Neural cell (in vitro differentiated cells): ENCODE data around the gene SLC27A1. TPM values are rescaled to one million over a fixed set of nuclear protein-coding genes. Genes with fewer than 3 reads are reported as not detected.

Experiments used
- H2AFZ ChIP-seq: fragments of 200-600, 300-800 bp; sonication (generic), shearing (Covaris generic); 2 replicates; pipeline ENCODE4 v1.6.0; 2014; ENCODE audit warnings: low read depth, mild to moderate bottlenecking, antibody characterized with exemption, low read length, moderate library complexity
- H3F3A ChIP-seq: fragments of 200-600 bp; shearing (Covaris generic); 2 replicates; pipeline ENCODE4 v1.6.1; 2016; ENCODE audit warnings: mild to moderate bottlenecking, moderate library complexity, mixed read lengths, antibody characterized with exemption, low read length; ENCODE audit not compliant: insufficient read depth, poor library complexity, severe bottlenecking
- H3K27ac ChIP-seq: fragments of 200-600, 300-800 bp; sonication (generic), shearing (Covaris generic); 2 replicates; pipeline ENCODE4 v1.5.1; 2014; ENCODE audit warnings: mild to moderate bottlenecking, low read length, moderate library complexity
- H3K27me3 ChIP-seq: fragments of 300-800, 200-600 bp; sonication (generic), shearing (Covaris generic); 2 replicates; pipeline ENCODE4 v1.6.0; 2014; ENCODE audit warnings: mild to moderate bottlenecking, low read depth, low read length, moderate library complexity; ENCODE audit not compliant: insufficient read depth
- H3K36me3 ChIP-seq: fragments of 300-800, 200-600 bp; sonication (generic), shearing (Covaris generic); 2 replicates; pipeline ENCODE4 v1.5.1; 2014; ENCODE audit warnings: mild to moderate bottlenecking, antibody characterized with exemption, low read length, moderate library complexity; ENCODE audit not compliant: insufficient read depth
- H3K4me2 ChIP-seq: fragments of 300-800, 200-600 bp; sonication (generic), shearing (Covaris generic); 2 replicates; pipeline ENCODE4 v1.6.0; 2014; ENCODE audit warnings: mild to moderate bottlenecking, low read length
- H3K4me3 ChIP-seq: fragments of 300-800, 200-600 bp; sonication (generic), shearing (Covaris generic); 2 replicates; pipeline ENCODE4 v1.5.1; 2014; ENCODE audit warnings: mild to moderate bottlenecking, low read length, moderate library complexity
- H3K79me2 ChIP-seq: fragments of 200-600 bp; shearing (Covaris generic); replicated peaks from 2 replicates; pipeline ENCODE4 v1.6.0; 2014; ENCODE audit warnings: mild to moderate bottlenecking, low read length, moderate library complexity; ENCODE audit not compliant: insufficient read depth
- H3K9ac ChIP-seq: fragments of 300-800, 200-600 bp; sonication (generic), shearing (Covaris generic); 2 replicates; pipeline ENCODE4 v1.6.1; 2016; ENCODE audit warnings: mild to moderate bottlenecking, low read length, mixed read lengths
- H3K9me2 ChIP-seq: fragments of 200-600 bp; shearing (Covaris generic); 2 replicates; pipeline ENCODE4 v1.6.1; 2016; ENCODE audit warnings: mild to moderate bottlenecking, low read length, mixed read lengths; ENCODE audit not compliant: insufficient read depth
- H3K9me3 ChIP-seq: fragments of 200-600, 300-800 bp; sonication (generic), shearing (Covaris generic); 2 replicates; pipeline ENCODE4 v1.6.1; 2016; ENCODE audit warnings: mild to moderate bottlenecking, mixed run types, low read length, moderate library complexity, mixed read lengths
- H4K20me1 ChIP-seq: fragments of 200-600 bp; shearing (Covaris generic); 2 replicates; pipeline ENCODE4 v1.6.1; 2016; ENCODE audit warnings: mild to moderate bottlenecking, mixed run types; ENCODE audit not compliant: insufficient read depth
- EP300 ChIP-seq: fragments of 450-650 bp; conservative IDR thresholded peaks from 2 replicates; pipeline ENCODE4 v1.6.1; 2014; ENCODE audit warnings: antibody characterized with exemption, mild to moderate bottlenecking, moderate library complexity; ENCODE audit not compliant: poor library complexity, severe bottlenecking
- EZH2 ChIP-seq: fragments of 200-600, 300-800 bp; shearing (Covaris generic), sonication (generic); IDR thresholded peaks from 2 replicates; pipeline ENCODE4 v1.6.1; 2014; ENCODE audit warnings: antibody characterized with exemption, low read length, borderline replicate concordance, mild to moderate bottlenecking; ENCODE audit not compliant: insufficient read depth, poor library complexity, severe bottlenecking
- MXI1 ChIP-seq: fragments of 450-650 bp; conservative IDR thresholded peaks from 2 replicates; pipeline ENCODE4 v1.6.1; 2014; ENCODE audit warnings: antibody characterized with exemption, mild to moderate bottlenecking; ENCODE audit not compliant: poor library complexity, severe bottlenecking
- POLR2AphosphoS5 ChIP-seq: IDR thresholded peaks from 2 replicates; pipeline ENCODE4 v1.6.1; 2012
- RAD21 ChIP-seq: fragments of 450-650 bp; conservative IDR thresholded peaks from 2 replicates; pipeline ENCODE4 v1.6.1; 2014; ENCODE audit warnings: antibody characterized with exemption, mild to moderate bottlenecking, moderate library complexity
- SMC3 ChIP-seq: fragments of 450-650 bp; conservative IDR thresholded peaks from 2 replicates; pipeline ENCODE4 v1.6.1; 2014; ENCODE audit warnings: antibody characterized with exemption, mild to moderate bottlenecking, moderate library complexity; ENCODE audit not compliant: poor library complexity
- TAF1 ChIP-seq: IDR thresholded peaks from 2 replicates; pipeline ENCODE4 v1.6.1; 2012; ENCODE audit warnings: low read depth
- polyA plus RNA-seq: library from polyadenylated mRNA; depleted of rRNA; stranded (reverse); fragments of >200 nt; gene quantifications from 2 replicates; pipeline ENCODE4 v1.2.3, GENCODE V29; 2014
- TF ChIP-seq, protein P1 (sequence below): fragments of 450-650 bp; IDR thresholded peaks from 2 replicates; pipeline ENCODE4 v1.5.1; 2014; ENCODE audit warnings: antibody characterized with exemption, mild to moderate bottlenecking, moderate library complexity; ENCODE audit not compliant: poor library complexity, severe bottlenecking
- TF ChIP-seq, protein P2 (sequence below): IDR thresholded peaks from 2 replicates; pipeline ENCODE4 v1.6.1; 2012; ENCODE audit warnings: borderline replicate concordance

Gene SLC27A1
- polyA plus RNA-seq, 1 donor from 2014 or later, result 22.0 TPM

DNA sequence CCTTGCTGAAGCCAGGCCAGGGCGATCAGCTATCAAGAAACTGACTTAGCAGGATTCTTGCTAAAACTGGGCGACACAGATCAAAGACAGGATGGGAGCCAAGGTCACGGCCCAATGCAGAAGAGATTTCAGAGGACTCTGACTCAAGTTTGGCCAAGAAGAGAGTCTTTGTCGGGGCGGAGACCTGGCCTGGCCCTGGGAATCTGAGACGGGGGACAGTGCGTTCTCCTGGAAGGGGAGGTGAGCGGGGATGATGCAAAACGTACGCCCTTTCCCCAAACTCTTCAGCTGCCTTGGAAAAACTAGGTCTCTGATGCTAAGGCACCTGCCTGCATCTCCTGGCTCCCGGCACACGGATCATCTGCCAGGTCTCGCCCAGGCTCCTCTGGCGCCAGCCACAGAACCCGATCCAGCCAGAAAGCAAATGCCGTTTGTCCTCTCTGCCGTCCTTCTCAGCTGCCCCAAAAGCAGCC is 40.6 kb upstream of the SLC27A1 start:
- Histone ChIP-seq H3K79me2 (no peaks in the 10 kb centered on the region), H3K27ac (no peak overlapping the region), H4K20me1 (no peaks in the 10 kb centered on the region), H3K4me3 (no peak overlapping the region), H3F3A (no peaks in the 10 kb centered on the region), H3K9me2 (no peaks in the 10 kb centered on the region), H3K36me3 (no peaks in the 10 kb centered on the region), H3K4me2 (no peak overlapping the region), H3K9ac (no peak overlapping the region), H3K27me3 (no peaks in the 10 kb centered on the region), H3K9me3 (no peaks in the 10 kb centered on the region), H2AFZ (no peak overlapping the region)
- TF ChIP-seq RAD21 (no peak), TAF1 (no peak), EZH2 (no peak), MXI1 (no peak), EP300 (no peak), SMC3 (no peak), POLR2AphosphoS5 (no peak)
- TF ChIP-seq, protein P1, sequence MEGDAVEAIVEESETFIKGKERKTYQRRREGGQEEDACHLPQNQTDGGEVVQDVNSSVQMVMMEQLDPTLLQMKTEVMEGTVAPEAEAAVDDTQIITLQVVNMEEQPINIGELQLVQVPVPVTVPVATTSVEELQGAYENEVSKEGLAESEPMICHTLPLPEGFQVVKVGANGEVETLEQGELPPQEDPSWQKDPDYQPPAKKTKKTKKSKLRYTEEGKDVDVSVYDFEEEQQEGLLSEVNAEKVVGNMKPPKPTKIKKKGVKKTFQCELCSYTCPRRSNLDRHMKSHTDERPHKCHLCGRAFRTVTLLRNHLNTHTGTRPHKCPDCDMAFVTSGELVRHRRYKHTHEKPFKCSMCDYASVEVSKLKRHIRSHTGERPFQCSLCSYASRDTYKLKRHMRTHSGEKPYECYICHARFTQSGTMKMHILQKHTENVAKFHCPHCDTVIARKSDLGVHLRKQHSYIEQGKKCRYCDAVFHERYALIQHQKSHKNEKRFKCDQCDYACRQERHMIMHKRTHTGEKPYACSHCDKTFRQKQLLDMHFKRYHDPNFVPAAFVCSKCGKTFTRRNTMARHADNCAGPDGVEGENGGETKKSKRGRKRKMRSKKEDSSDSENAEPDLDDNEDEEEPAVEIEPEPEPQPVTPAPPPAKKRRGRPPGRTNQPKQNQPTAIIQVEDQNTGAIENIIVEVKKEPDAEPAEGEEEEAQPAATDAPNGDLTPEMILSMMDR, result no peak

DNA sequence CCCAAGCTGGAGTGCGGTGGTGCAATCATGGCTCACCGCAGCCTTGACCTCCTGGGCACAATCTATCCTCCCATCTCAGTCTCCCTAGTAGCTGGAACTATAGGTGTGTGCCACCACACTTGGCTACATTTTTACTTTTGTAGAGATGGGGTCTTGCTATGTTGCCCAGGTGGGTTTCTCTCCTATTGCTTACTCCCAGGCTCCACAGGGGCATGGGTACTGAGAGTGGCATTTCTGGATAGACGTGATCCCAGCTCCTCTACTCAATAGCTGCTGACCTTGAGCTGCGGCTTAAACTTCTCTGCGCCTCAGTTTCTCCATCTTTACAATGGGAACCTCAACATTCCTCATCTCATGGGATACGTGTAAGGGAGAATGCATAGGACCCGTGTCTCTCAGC is 38.9 kb upstream of the SLC27A1 start:
- Histone ChIP-seq H3K9me2 (no peaks in the 10 kb centered on the region), H3K27me3 (no peaks in the 10 kb centered on the region), H3K79me2 (no peaks in the 10 kb centered on the region), H4K20me1 (no peaks in the 10 kb centered on the region), H3F3A (no peaks in the 10 kb centered on the region), H3K36me3 (no peaks in the 10 kb centered on the region), H3K9ac (no peak overlapping the region), H2AFZ (no peak overlapping the region), H3K27ac (no peak overlapping the region), H3K4me3 (no peak overlapping the region), H3K9me3 (no peaks in the 10 kb centered on the region), H3K4me2 (no peak overlapping the region)
- no peak for TF ChIP-seq TAF1
- TF ChIP-seq, protein P2, sequence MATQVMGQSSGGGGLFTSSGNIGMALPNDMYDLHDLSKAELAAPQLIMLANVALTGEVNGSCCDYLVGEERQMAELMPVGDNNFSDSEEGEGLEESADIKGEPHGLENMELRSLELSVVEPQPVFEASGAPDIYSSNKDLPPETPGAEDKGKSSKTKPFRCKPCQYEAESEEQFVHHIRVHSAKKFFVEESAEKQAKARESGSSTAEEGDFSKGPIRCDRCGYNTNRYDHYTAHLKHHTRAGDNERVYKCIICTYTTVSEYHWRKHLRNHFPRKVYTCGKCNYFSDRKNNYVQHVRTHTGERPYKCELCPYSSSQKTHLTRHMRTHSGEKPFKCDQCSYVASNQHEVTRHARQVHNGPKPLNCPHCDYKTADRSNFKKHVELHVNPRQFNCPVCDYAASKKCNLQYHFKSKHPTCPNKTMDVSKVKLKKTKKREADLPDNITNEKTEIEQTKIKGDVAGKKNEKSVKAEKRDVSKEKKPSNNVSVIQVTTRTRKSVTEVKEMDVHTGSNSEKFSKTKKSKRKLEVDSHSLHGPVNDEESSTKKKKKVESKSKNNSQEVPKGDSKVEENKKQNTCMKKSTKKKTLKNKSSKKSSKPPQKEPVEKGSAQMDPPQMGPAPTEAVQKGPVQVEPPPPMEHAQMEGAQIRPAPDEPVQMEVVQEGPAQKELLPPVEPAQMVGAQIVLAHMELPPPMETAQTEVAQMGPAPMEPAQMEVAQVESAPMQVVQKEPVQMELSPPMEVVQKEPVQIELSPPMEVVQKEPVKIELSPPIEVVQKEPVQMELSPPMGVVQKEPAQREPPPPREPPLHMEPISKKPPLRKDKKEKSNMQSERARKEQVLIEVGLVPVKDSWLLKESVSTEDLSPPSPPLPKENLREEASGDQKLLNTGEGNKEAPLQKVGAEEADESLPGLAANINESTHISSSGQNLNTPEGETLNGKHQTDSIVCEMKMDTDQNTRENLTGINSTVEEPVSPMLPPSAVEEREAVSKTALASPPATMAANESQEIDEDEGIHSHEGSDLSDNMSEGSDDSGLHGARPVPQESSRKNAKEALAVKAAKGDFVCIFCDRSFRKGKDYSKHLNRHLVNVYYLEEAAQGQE, result no peak

DNA sequence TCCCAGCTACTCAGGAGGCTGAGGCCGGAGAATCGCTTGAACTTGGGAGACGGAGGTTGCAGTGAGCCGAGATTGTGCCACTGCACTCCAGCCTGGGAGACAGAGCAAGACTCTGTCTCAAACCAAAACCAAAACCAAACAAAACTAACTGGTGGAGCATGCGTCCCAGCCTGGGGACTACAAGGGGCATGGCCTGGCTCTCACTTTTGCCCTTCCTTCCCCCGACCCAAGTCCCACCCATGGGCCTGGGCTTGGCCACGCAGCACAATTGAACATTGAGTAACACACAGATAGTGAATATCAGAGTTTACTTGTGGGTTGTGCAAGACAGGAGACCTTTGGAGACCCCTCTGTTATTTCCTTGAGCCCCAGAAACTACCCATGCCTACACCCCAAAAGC is 35.1 kb upstream of the SLC27A1 start:
- no peaks in the 10 kb centered on the region for H3K9me3 ChIP-seq
- no peak overlapping the region for H3K9ac ChIP-seq
- no peaks in the 10 kb centered on the region for H3K9me2 ChIP-seq
- no peak overlapping the region for H3K27ac ChIP-seq
- H3F3A ChIP-seq, result no peaks in the 10 kb centered on the region
- H4K20me1 ChIP-seq, result no peaks in the 10 kb centered on the region
- H3K4me2 ChIP-seq, result no peak overlapping the region
- H3K4me3 ChIP-seq, result no peak overlapping the region
- H3K79me2 ChIP-seq, result no peaks in the 10 kb centered on the region
- H3K36me3 ChIP-seq, result no peaks in the 10 kb centered on the region
- TF ChIP-seq TAF1 (no peak), SMC3 (no peak), MXI1 (no peak), EZH2 (no peak), POLR2AphosphoS5 (no peak), EP300 (no peak), RAD21 (no peak)
- TF ChIP-seq, protein P1, result no peak
- TF ChIP-seq, protein P2, result no peak
- no peak overlapping the region for H2AFZ ChIP-seq
- H3K27me3 ChIP-seq, result no peaks in the 10 kb centered on the region
